Neural progenitor cell (in vitro differentiated cells): ENCODE results near the gene RWDD3.

Experiments used
- CTCF ChIP-seq: fragments of 200-600 bp; sonication (generic); IDR thresholded peaks from 2 replicates; pipeline ENCODE4 v1.5.1; 2017; ENCODE audit warnings: antibody characterized with exemption, mild to moderate bottlenecking
- EZH2phosphoT487 ChIP-seq: fragments of 200-600 bp; sonication (generic); IDR thresholded peaks from 2 replicates; pipeline ENCODE4 v1.6.1; 2017; ENCODE audit warnings: antibody characterized with exemption

- TF ChIP-seq CTCF, result no peak
- no peak for TF ChIP-seq EZH2phosphoT487
Observed at GRCh38 chr1:95209291-95209690, 24.7 kb upstream of the RWDD3 start.
